Naive thymus-derived CD4-positive, alpha-beta T cell (primary cell): ENCODE measurements around the gene SF3A2. TPM values are rescaled to one million over a fixed set of nuclear protein-coding genes. Genes with fewer than 3 reads are reported as not detected.

Experiments used
- ATAC-seq: fragments of 150-1000 bp; cut with Tn5 transposase; 2 replicates; pipeline ENCODE4 v1.10.0; 2021; ENCODE audit warnings: mild to moderate bottlenecking, moderate library complexity
- CTCF ChIA-PET: fragments of 350-600 bp; sonication (Branson Sonifier 250); formaldehyde crosslinking; loops from one replicate; lab custom pipeline; 2021; ENCODE audit warnings: antibody characterized with exemption; lab: Charles Lee
- POLR2A ChIA-PET: fragments of 350-600 bp; sonication (Branson Sonifier 250); formaldehyde crosslinking; loops from one replicate; lab custom pipeline; 2021; ENCODE audit warnings: antibody characterized with exemption, inconsistent platforms; lab: Charles Lee
- DNase-seq, 9 donors: peaks; one replicate each; pipeline versions ENCODE4 v3.0.0 to v3.0.0-alpha.2; 2020 to 2022; ENCODE audit warnings: mixed read lengths in 1 of 9
- H3K27ac ChIP-seq: one replicate; pipeline ENCODE4 v1.7.0; 2013; ENCODE audit warnings: mild to moderate bottlenecking, low read depth, low read length, moderate library complexity
- H3K27me3 ChIP-seq, 2 donors: one replicate each; pipeline ENCODE4 v1.7.0; 2013; ENCODE audit warnings: low read length in 2 of 2, mild to moderate bottlenecking in 2 of 2, moderate library complexity in 2 of 2; ENCODE audit not compliant: control insufficient read depth in 2 of 2, insufficient read depth in 2 of 2
- H3K36me3 ChIP-seq, 3 experiments: 1 replicate in 2 of 3; 2 replicates in 1 of 3; pipeline ENCODE4 v1.7.0; 2013; ENCODE audit warnings: low read length in 3 of 3, mild to moderate bottlenecking in 3 of 3, moderate library complexity in 1 of 3; ENCODE audit not compliant: insufficient read depth in 3 of 3, control insufficient read depth in 2 of 3
- H3K4me1 ChIP-seq, 2 donors: one replicate each; pipeline ENCODE4 v1.7.0; 2013; ENCODE audit warnings: low read length in 2 of 2, mild to moderate bottlenecking in 2 of 2, moderate library complexity in 1 of 2; ENCODE audit not compliant: control insufficient read depth in 2 of 2, insufficient read depth in 2 of 2
- H3K4me3 ChIP-seq: 2 replicates; pipeline ENCODE4 v1.7.0; 2013; ENCODE audit warnings: mild to moderate bottlenecking, low read length
- H3K9me3 ChIP-seq, 3 experiments: 1 replicate in 2 of 3; 2 replicates in 1 of 3; pipeline ENCODE4 v1.7.0; 2013; ENCODE audit warnings: low read length in 3 of 3; ENCODE audit not compliant: control insufficient read depth in 2 of 3
- H3K27ac Mint-ChIP-seq, 9 donors: one replicate each; pipeline ENCODE4 v1.8.0; 2020 to 2022; ENCODE audit warnings: mixed read lengths in 9 of 9, mild to moderate bottlenecking in 8 of 9, moderate library complexity in 5 of 9, inconsistent platforms in 2 of 9
- H3K27me3 Mint-ChIP-seq, 5 donors: one replicate each; pipeline ENCODE4 v1.8.0; 2021 to 2022; ENCODE audit warnings: mixed read lengths in 5 of 5, mild to moderate bottlenecking in 1 of 5
- H3K36me3 Mint-ChIP-seq, 5 donors: one replicate each; pipeline ENCODE4 v1.8.0; 2020 to 2022; ENCODE audit warnings: mixed read lengths in 5 of 5, mild to moderate bottlenecking in 3 of 5, inconsistent platforms in 1 of 5
- H3K4me1 Mint-ChIP-seq, 7 donors: one replicate each; pipeline ENCODE4 v1.8.0; 2020 to 2022; ENCODE audit warnings: mixed read lengths in 7 of 7, mild to moderate bottlenecking in 3 of 7, inconsistent platforms in 1 of 7
- H3K4me3 Mint-ChIP-seq, 10 donors: one replicate each; pipeline ENCODE4 v1.8.0; 2020 to 2022; ENCODE audit warnings: mild to moderate bottlenecking in 10 of 10, mixed read lengths in 10 of 10, moderate library complexity in 6 of 10, inconsistent platforms in 2 of 10
- H3K9me3 Mint-ChIP-seq, 11 donors: one replicate each; pipeline ENCODE4 v1.8.0; 2020 to 2022; ENCODE audit warnings: mixed read lengths in 11 of 11, mild to moderate bottlenecking in 4 of 11, inconsistent platforms in 1 of 11, moderate library complexity in 1 of 11
- intact Hi-C, 2 donors: fragments of 100-400 bp; cut with micrococcal nuclease; formaldehyde crosslinking; loops; one replicate each; pipeline ENCODE4 v1.15.1; 2023
- polyA plus RNA-seq, 2 donors: library from polyadenylated mRNA; unstranded; fragments of 300-500 nt; fragmentation: Illumina TruSeq; gene quantifications; one replicate each; pipeline ENCODE4 v1.2.3, GENCODE V29; 2021
- total RNA-seq, 6 experiments: library from RNA in 5 of 6; stranded (reverse) in 5 of 6; gene quantifications; 1 replicate in 5 of 6; 2 replicates in 1 of 6; pipeline ENCODE4 v1.2.3 and lab custom pipeline; 2021 to 2026

Gene SF3A2
- total and polyA plus RNA-seq, 7 experiments from 2014 or later, result 22.3 to 150 (median 131) TPM

GRCh38 chr19:2202366-2202765, 34.3 kb upstream of the SF3A2 start:
- Histone ChIP-seq H3K4me3 (no peak overlapping the region), H3K9me3 (no peaks in the 10 kb centered on the region), H3K4me1 (no peaks in the 10 kb centered on the region), H3K27me3 (no peaks in the 10 kb centered on the region), H3K27ac (no peak overlapping the region), H3K36me3 (peaks cover 0 to 61% (median 0%) of the 10 kb centered on the region in 3 experiments)
- peaks cover 0 to 10% (median 6%) of the 10 kb centered on the region in 7 donors for H3K4me1 Mint-ChIP-seq
- peak overlapping the region in 1 of 9 donors; percentile 33 for H3K27ac Mint-ChIP-seq
- H3K36me3 Mint-ChIP-seq, result peaks cover 0 to 18% (median 3%) of the 10 kb centered on the region in 5 donors
- POLR2A ChIA-PET, result no interaction called here
- DNase-seq (no peak), ATAC-seq (no peak)
- intact Hi-C loops, result no loop called here
- H3K9me3 Mint-ChIP-seq, result no peaks in the 10 kb centered on the region
- H3K27me3 Mint-ChIP-seq, result no peaks in the 10 kb centered on the region
- CTCF ChIA-PET, result no interaction called here
- H3K4me3 Mint-ChIP-seq, result no peak overlapping the region

GRCh38 chr19:2207008-2207407, 29.6 kb upstream of the SF3A2 start:
- no peak overlapping the region for H3K27ac ChIP-seq
- H3K9me3 ChIP-seq, result no peaks in the 10 kb centered on the region
- intact Hi-C loops, result no loop called here
- ATAC-seq (no peak), DNase-seq (no peak)
- H3K27ac Mint-ChIP-seq, result no peak overlapping the region
- peaks cover 0 to 84% (median 2%) of the 10 kb centered on the region in 3 experiments for H3K36me3 ChIP-seq
- no peak overlapping the region for H3K4me3 Mint-ChIP-seq
- peaks cover 0 to 5% (median 0%) of the 10 kb centered on the region in 7 donors for H3K4me1 Mint-ChIP-seq
- ChIA-PET CTCF (no interaction called here), POLR2A (no interaction called here)
- no peak overlapping the region for H3K4me3 ChIP-seq
- H3K27me3 ChIP-seq, result no peaks in the 10 kb centered on the region
- no peaks in the 10 kb centered on the region for H3K27me3 Mint-ChIP-seq
- H3K36me3 Mint-ChIP-seq, result peaks cover 4 to 19% (median 5%) of the 10 kb centered on the region in 5 donors
- no peaks in the 10 kb centered on the region for H3K9me3 Mint-ChIP-seq
- H3K4me1 ChIP-seq, result no peaks in the 10 kb centered on the region

GRCh38 chr19:2207991-2208860, 28.4 kb upstream of the SF3A2 start:
- CTCF ChIA-PET, result interaction anchor here (0.8 kb wide), 1 partner anchor 391 kb away, joined by 4 read pairs; no protein-coding TSS in a partner anchor
- peak; percentile 26 for ATAC-seq
- H3K9me3 ChIP-seq, result no peaks in the 10 kb centered on the region
- peaks cover 0 to 5% (median under 1%) of the 10 kb centered on the region in 7 donors for H3K4me1 Mint-ChIP-seq
- no peak for DNase-seq
- no peak overlapping the region for H3K4me3 ChIP-seq
- no peak overlapping the region for H3K27ac ChIP-seq
- intact Hi-C loops, result no loop called here
- peaks cover 0 to 87% (median 2%) of the 10 kb centered on the region in 3 experiments for H3K36me3 ChIP-seq
- no peaks in the 10 kb centered on the region for H3K4me1 ChIP-seq
- no peak overlapping the region for H3K4me3 Mint-ChIP-seq
- H3K36me3 Mint-ChIP-seq, result peaks cover 4 to 17% (median 5%) of the 10 kb centered on the region in 5 donors
- POLR2A ChIA-PET, result no interaction called here
- no peaks in the 10 kb centered on the region for H3K27me3 Mint-ChIP-seq
- H3K27me3 ChIP-seq, result no peaks in the 10 kb centered on the region
- no peak overlapping the region for H3K27ac Mint-ChIP-seq
- no peaks in the 10 kb centered on the region for H3K9me3 Mint-ChIP-seq

- Histone ChIP-seq H3K4me3 (no peak overlapping the region), H3K27ac (no peak overlapping the region), H3K27me3 (no peaks in the 10 kb centered on the region), H3K9me3 (no peaks in the 10 kb centered on the region), H3K4me1 (no peaks in the 10 kb centered on the region), H3K36me3 (peaks cover 0 to 87% (median 2%) of the 10 kb centered on the region in 3 experiments)
- Mint-ChIP-seq H3K36me3 (peaks cover 3 to 16% (median 10%) of the 10 kb centered on the region in 5 donors), H3K9me3 (no peaks in the 10 kb centered on the region), H3K4me1 (peaks cover 0 to 5% (median 3%) of the 10 kb centered on the region in 7 donors), H3K4me3 (no peak overlapping the region), H3K27ac (no peak overlapping the region), H3K27me3 (no peaks in the 10 kb centered on the region)
- CTCF ChIA-PET, result interaction anchor here (0.8 kb wide), 1 partner anchor 390 kb away, joined by 4 read pairs; no protein-coding TSS in a partner anchor
- DNase-seq (no peak), ATAC-seq (no peak)
- POLR2A ChIA-PET, result no interaction called here
- intact Hi-C loops, result no loop called here
Observed at GRCh38 chr19:2208975-2209374, 27.6 kb upstream of the SF3A2 start.

GRCh38 chr19:2209408-2209807, 27.2 kb upstream of the SF3A2 start:
- Histone ChIP-seq H3K27ac (no peak overlapping the region), H3K36me3 (peaks cover 0 to 87% (median 2%) of the 10 kb centered on the region in 3 experiments), H3K4me1 (no peaks in the 10 kb centered on the region), H3K4me3 (no peak overlapping the region), H3K9me3 (no peaks in the 10 kb centered on the region), H3K27me3 (no peaks in the 10 kb centered on the region)
- POLR2A ChIA-PET, result no interaction called here
- Mint-ChIP-seq H3K27me3 (no peaks in the 10 kb centered on the region), H3K4me3 (no peak overlapping the region), H3K9me3 (no peaks in the 10 kb centered on the region), H3K27ac (no peak overlapping the region), H3K36me3 (peaks cover 0 to 12% (median 10%) of the 10 kb centered on the region in 5 donors), H3K4me1 (peaks cover 0 to 5% (median 0%) of the 10 kb centered on the region in 7 donors)
- CTCF ChIA-PET, result interaction anchor here (0.8 kb wide), 1 partner anchor 390 kb away, joined by 4 read pairs; no protein-coding TSS in a partner anchor
- DNase-seq (no peak), ATAC-seq (no peak)
- intact Hi-C loops, result no loop called here

- no peak for ATAC-seq
- Mint-ChIP-seq H3K9me3 (no peaks in the 10 kb centered on the region), H3K4me3 (no peak overlapping the region), H3K27ac (no peak overlapping the region), H3K36me3 (peaks cover 0 to 10% (median 9%) of the 10 kb centered on the region in 5 donors), H3K4me1 (peaks cover 5 to 8% (median 7%) of the 10 kb centered on the region in 7 donors), H3K27me3 (no peaks in the 10 kb centered on the region)
- Histone ChIP-seq H3K27me3 (no peaks in the 10 kb centered on the region), H3K9me3 (no peaks in the 10 kb centered on the region), H3K27ac (no peak overlapping the region), H3K4me3 (no peak overlapping the region), H3K4me1 (no peaks in the 10 kb centered on the region), H3K36me3 (peaks cover 0 to 91% (median 2%) of the 10 kb centered on the region in 3 experiments)
- intact Hi-C loops, result no loop called here
- no peak for DNase-seq
- ChIA-PET CTCF (no interaction called here), POLR2A (no interaction called here)
Observed at GRCh38 chr19:2210206-2210605, 26.4 kb upstream of the SF3A2 start.
